ENCODE measurements around the gene SLC2A6. TPM values are rescaled to one million over a fixed set of nuclear protein-coding genes. Genes with fewer than 3 reads are reported as not detected.

SLC2A6 gene
- total RNA-seq, 1 experiment from 2014 or later: 10.6 TPM

GRCh38 chr9:133465984-133466383 is 12.9 kb downstream of the SLC2A6 start:
- H3K9me2 ChIP-seq (replicated peaks; ENCODE audit: insufficient read depth, low read length): no peaks in the 10 kb centered on the region
- peaks cover 26% of the 10 kb centered on the region; the same call in 1 of the 2 replicates for H4K20me1 ChIP-seq (ENCODE audit: insufficient read depth, low read depth, low read length)
- H3K4me2 ChIP-seq (ENCODE audit: low read depth, low read length, poor library complexity, severe bottlenecking): no peak overlapping the region
- no peak overlapping the region for H3K9ac ChIP-seq (ENCODE audit: low read length)
- H3K27ac ChIP-seq (ENCODE audit: low read length): no peak overlapping the region
- H3K27me3 ChIP-seq (ENCODE audit: low read length): no peaks in the 10 kb centered on the region
- H3K9me3 ChIP-seq (ENCODE audit: low read length): no peaks in the 10 kb centered on the region
- H2AFZ ChIP-seq (ENCODE audit: low read length): no peak overlapping the region
- no peaks in the 10 kb centered on the region for H3K79me2 ChIP-seq (ENCODE audit: low read length)
- no peak overlapping the region for H3K4me3 ChIP-seq (ENCODE audit: low read length)
- H3K36me3 ChIP-seq (ENCODE audit: insufficient read depth, low read length): no peaks in the 10 kb centered on the region
- no peak for DNase-seq
- no peaks in the 10 kb centered on the region; the same call in 1 of the 2 replicates for H3K4me1 ChIP-seq (ENCODE audit: low read length)

- H3K9me3 ChIP-seq (ENCODE audit: low read length): no peaks in the 10 kb centered on the region
- no peak overlapping the region for H3K4me3 ChIP-seq (ENCODE audit: low read length)
- no peaks in the 10 kb centered on the region for H3K79me2 ChIP-seq (ENCODE audit: low read length)
- H3K27ac ChIP-seq (ENCODE audit: low read length): no peak overlapping the region
- no peaks in the 10 kb centered on the region for H3K9me2 ChIP-seq (replicated peaks; ENCODE audit: insufficient read depth, low read length)
- no peaks in the 10 kb centered on the region for H3K27me3 ChIP-seq (ENCODE audit: low read length)
- H4K20me1 ChIP-seq (ENCODE audit: insufficient read depth, low read depth, low read length): peaks cover 22% of the 10 kb centered on the region; the same call in 1 of the 2 replicates
- peaks cover 6% of the 10 kb centered on the region for H3K4me1 ChIP-seq (ENCODE audit: low read length)
- no peak for DNase-seq
- no peaks in the 10 kb centered on the region for H3K36me3 ChIP-seq (ENCODE audit: insufficient read depth, low read length)
- H3K9ac ChIP-seq (ENCODE audit: low read length): no peak overlapping the region
- no peak overlapping the region for H3K4me2 ChIP-seq (ENCODE audit: low read depth, low read length, poor library complexity, severe bottlenecking)
- no peak overlapping the region for H2AFZ ChIP-seq (ENCODE audit: low read length)
Measured at GRCh38 chr9:133464638-133465037, 14.3 kb downstream of the SLC2A6 start.

- H3K36me3 ChIP-seq (ENCODE audit: insufficient read depth, low read length): no peaks in the 10 kb centered on the region
- no peak overlapping the region for H3K4me3 ChIP-seq (ENCODE audit: low read length)
Measured at GRCh38 chr9:133463864-133464615, 14.9 kb downstream of the SLC2A6 start.

GRCh38 chr9:133463234-133463863 is 15.6 kb downstream of the SLC2A6 start:
- H3K4me2 ChIP-seq (ENCODE audit: low read depth, low read length, poor library complexity, severe bottlenecking): no peak overlapping the region
- no peak overlapping the region for H3K4me3 ChIP-seq (ENCODE audit: low read length)

More at GRCh38 chr9:133463864-133464615, 14.9 kb downstream of the SLC2A6 start:
- DNase-seq: no peak
- peaks cover 22% of the 10 kb centered on the region; the same call in 1 of the 2 replicates for H4K20me1 ChIP-seq (ENCODE audit: insufficient read depth, low read depth, low read length)
- H3K27me3 ChIP-seq (ENCODE audit: low read length): no peaks in the 10 kb centered on the region
- no peak overlapping the region for H2AFZ ChIP-seq (ENCODE audit: low read length)
- H3K27ac ChIP-seq (ENCODE audit: low read length): no peak overlapping the region
- no peaks in the 10 kb centered on the region for H3K9me3 ChIP-seq (ENCODE audit: low read length)
- no peak overlapping the region for H3K9ac ChIP-seq (ENCODE audit: low read length)
- H3K4me2 ChIP-seq (ENCODE audit: low read depth, low read length, poor library complexity, severe bottlenecking): no peak overlapping the region
- H3K9me2 ChIP-seq (replicated peaks; ENCODE audit: insufficient read depth, low read length): no peaks in the 10 kb centered on the region
- no peaks in the 10 kb centered on the region for H3K79me2 ChIP-seq (ENCODE audit: low read length)
- H3K4me1 ChIP-seq (ENCODE audit: low read length): peaks cover 10% of the 10 kb centered on the region

GRCh38 chr9:133461975-133462374 is 16.9 kb downstream of the SLC2A6 start:
- Histone ChIP-seq H2AFZ (ENCODE audit: low read length) (no peak overlapping the region), H3K79me2 (ENCODE audit: low read length) (no peaks in the 10 kb centered on the region), H3K4me2 (ENCODE audit: low read depth, low read length, poor library complexity, severe bottlenecking) (no peak overlapping the region), H3K4me3 (ENCODE audit: low read length) (no peak overlapping the region), H3K9me3 (ENCODE audit: low read length) (no peaks in the 10 kb centered on the region), H3K27ac (ENCODE audit: low read length) (no peak overlapping the region), H3K27me3 (ENCODE audit: low read length) (no peaks in the 10 kb centered on the region), H3K9me2 (replicated peaks; ENCODE audit: insufficient read depth, low read length) (no peaks in the 10 kb centered on the region), H3K9ac (ENCODE audit: low read length) (no peak overlapping the region), H4K20me1 (ENCODE audit: insufficient read depth, low read depth, low read length) (peaks cover 22% of the 10 kb centered on the region; the same call in 1 of the 2 replicates), H3K4me1 (ENCODE audit: low read length) (peaks cover 15% of the 10 kb centered on the region), H3K36me3 (ENCODE audit: insufficient read depth, low read length) (no peaks in the 10 kb centered on the region)
- no peak for DNase-seq

More at GRCh38 chr9:133463234-133463863, 15.6 kb downstream of the SLC2A6 start:
- DNase-seq: peak; percentile 77
- H3K79me2 ChIP-seq (ENCODE audit: low read length): no peaks in the 10 kb centered on the region
- no peaks in the 10 kb centered on the region for H3K9me3 ChIP-seq (ENCODE audit: low read length)
- peaks cover 15% of the 10 kb centered on the region for H3K4me1 ChIP-seq (ENCODE audit: low read length)
- H3K36me3 ChIP-seq (ENCODE audit: insufficient read depth, low read length): no peaks in the 10 kb centered on the region
- H2AFZ ChIP-seq (ENCODE audit: low read length): no peak overlapping the region
- no peaks in the 10 kb centered on the region for H3K27me3 ChIP-seq (ENCODE audit: low read length)
- H4K20me1 ChIP-seq (ENCODE audit: insufficient read depth, low read depth, low read length): peaks cover 22% of the 10 kb centered on the region; the same call in 1 of the 2 replicates
- H3K9ac ChIP-seq (ENCODE audit: low read length): no peak overlapping the region
- no peaks in the 10 kb centered on the region for H3K9me2 ChIP-seq (replicated peaks; ENCODE audit: insufficient read depth, low read length)
- H3K27ac ChIP-seq (ENCODE audit: low read length): no peak overlapping the region

GRCh38 chr9:133460405-133461175 is 18.3 kb downstream of the SLC2A6 start:
- DNase-seq: peak; percentile 78
- no peaks in the 10 kb centered on the region for H3K36me3 ChIP-seq (ENCODE audit: insufficient read depth, low read length)
- peak overlapping the region; percentile 77 for H3K4me3 ChIP-seq (ENCODE audit: low read length)
- no peaks in the 10 kb centered on the region for H3K27me3 ChIP-seq (ENCODE audit: low read length)
- peaks cover 22% of the 10 kb centered on the region; the same call in 1 of the 2 replicates for H4K20me1 ChIP-seq (ENCODE audit: insufficient read depth, low read depth, low read length)
- H3K9me3 ChIP-seq (ENCODE audit: low read length): no peaks in the 10 kb centered on the region
- H3K4me2 ChIP-seq (ENCODE audit: low read depth, low read length, poor library complexity, severe bottlenecking): peak overlapping the region; percentile 97
- no peak overlapping the region for H3K27ac ChIP-seq (ENCODE audit: low read length)
- peak overlapping the region; percentile 82 for H3K9ac ChIP-seq (ENCODE audit: low read length)
- H3K79me2 ChIP-seq (ENCODE audit: low read length): no peaks in the 10 kb centered on the region
- H2AFZ ChIP-seq (ENCODE audit: low read length): no peak overlapping the region
- H3K4me1 ChIP-seq (ENCODE audit: low read length): peaks cover 15% of the 10 kb centered on the region
- no peaks in the 10 kb centered on the region for H3K9me2 ChIP-seq (replicated peaks; ENCODE audit: insufficient read depth, low read length)

GRCh38 chr9:133459476-133460404 is 19.2 kb downstream of the SLC2A6 start, which contains the start of gene CACFD1:
CACFD1 (plus strand) TSS chr9:133459978; CDS start chr9:133460067, 89 bp downstream.
- H3K36me3 ChIP-seq (ENCODE audit: insufficient read depth, low read length): no peaks in the 10 kb centered on the region
- peak within 1 kb of the TSS; percentile 36 for H3K27ac ChIP-seq (ENCODE audit: low read length)
- H3K9me2 ChIP-seq (replicated peaks; ENCODE audit: insufficient read depth, low read length): no peaks in the 10 kb centered on the region
- peak within 1 kb of the TSS; percentile 97 for H3K4me2 ChIP-seq (ENCODE audit: low read depth, low read length, poor library complexity, severe bottlenecking)
- H2AFZ ChIP-seq (ENCODE audit: low read length): peak within 1 kb of the TSS; percentile 92; the same call in 1 of the 2 replicates
- no peaks in the 10 kb centered on the region for H3K79me2 ChIP-seq (ENCODE audit: low read length)
- peak; percentile 98 for DNase-seq
- no peaks in the 10 kb centered on the region for H3K9me3 ChIP-seq (ENCODE audit: low read length)
- peak within 1 kb of the TSS; percentile 77 for H3K4me3 ChIP-seq (ENCODE audit: low read length)
- peaks cover 15% of the 10 kb centered on the region for H3K4me1 ChIP-seq (ENCODE audit: low read length)
- no peaks in the 10 kb centered on the region for H3K27me3 ChIP-seq (ENCODE audit: low read length)
- peak within 1 kb of the TSS; percentile 82 for H3K9ac ChIP-seq (ENCODE audit: low read length)
- H4K20me1 ChIP-seq (ENCODE audit: insufficient read depth, low read depth, low read length): peaks cover 22% of the 10 kb centered on the region; the same call in 1 of the 2 replicates
